Measurements from ENCODE around the gene CCM2.

The CCM2 gene

GRCh38 chr7:44960011-44960580 is 39.9 kb upstream of the CCM2 start:
- Histone ChIP-seq H3K27me3 (replicated peaks; ENCODE audit: insufficient read depth, low read length) (no peaks in the 10 kb centered on the region), H3K4me3 (ENCODE audit: low read length) (no peak overlapping the region), H3K9ac (ENCODE audit: low read length) (no peak overlapping the region), H3F3A (ENCODE audit: insufficient read depth, low read length) (peaks cover 11% of the 10 kb centered on the region), H4K20me1 (ENCODE audit: insufficient read depth, low read length) (no peaks in the 10 kb centered on the region), H3K4me2 (ENCODE audit: low read depth, low read length) (no peak overlapping the region), H3K4me1 (ENCODE audit: low read length) (peaks cover 20% of the 10 kb centered on the region), H3K36me3 (replicated peaks; ENCODE audit: insufficient read depth, low read length) (no peaks in the 10 kb centered on the region), H3K79me2 (ENCODE audit: low read length) (no peaks in the 10 kb centered on the region), H2AFZ (ENCODE audit: low read length) (no peak overlapping the region), H3K9me2 (replicated peaks; ENCODE audit: insufficient read depth, low read length) (no peaks in the 10 kb centered on the region), H3K27ac (ENCODE audit: low read length) (no peak overlapping the region), H3K9me3 (replicated peaks; ENCODE audit: insufficient read depth, low read length) (no peaks in the 10 kb centered on the region)
- no peak for TF ChIP-seq EZH2phosphoT487 (IDR thresholded peaks at IDR 0.05; ENCODE audit: low read length)
- TF ChIP-seq EZH2 (optimal IDR thresholded peaks at IDR 0.05; ENCODE audit: low read depth, low read length) = no peak
- TF ChIP-seq CTCF (IDR thresholded peaks at IDR 0.05; ENCODE audit: low read length) = no peak
- no peak for DNase-seq

- Histone ChIP-seq H3K27ac (ENCODE audit: low read length) (no peak overlapping the region), H4K20me1 (ENCODE audit: insufficient read depth, low read length) (no peaks in the 10 kb centered on the region), H3K36me3 (replicated peaks; ENCODE audit: insufficient read depth, low read length) (no peaks in the 10 kb centered on the region), H2AFZ (ENCODE audit: low read length) (no peak overlapping the region), H3K4me3 (ENCODE audit: low read length) (no peak overlapping the region), H3K9me2 (replicated peaks; ENCODE audit: insufficient read depth, low read length) (no peaks in the 10 kb centered on the region), H3K9me3 (replicated peaks; ENCODE audit: insufficient read depth, low read length) (no peaks in the 10 kb centered on the region), H3K27me3 (replicated peaks; ENCODE audit: insufficient read depth, low read length) (no peaks in the 10 kb centered on the region), H3K4me2 (ENCODE audit: low read depth, low read length) (no peak overlapping the region), H3K4me1 (ENCODE audit: low read length) (peaks cover 20% of the 10 kb centered on the region), H3K79me2 (ENCODE audit: low read length) (no peaks in the 10 kb centered on the region), H3F3A (ENCODE audit: insufficient read depth, low read length) (peaks cover 11% of the 10 kb centered on the region), H3K9ac (ENCODE audit: low read length) (no peak overlapping the region)
- TF ChIP-seq EZH2phosphoT487 (IDR thresholded peaks at IDR 0.05; ENCODE audit: low read length) = no peak
- TF ChIP-seq EZH2 (optimal IDR thresholded peaks at IDR 0.05; ENCODE audit: low read depth, low read length) = no peak
- no peak for TF ChIP-seq CTCF (IDR thresholded peaks at IDR 0.05; ENCODE audit: low read length)
- no peak for DNase-seq
Measured at GRCh38 chr7:44961844-44962482, 38.0 kb upstream of the CCM2 start.

- no peak overlapping the region for H3K4me2 ChIP-seq (ENCODE audit: low read depth, low read length)
- H3K4me1 ChIP-seq (ENCODE audit: low read length) = peaks cover 20% of the 10 kb centered on the region
- no peaks in the 10 kb centered on the region for H3K9me3 ChIP-seq (replicated peaks; ENCODE audit: insufficient read depth, low read length)
- H2AFZ ChIP-seq (ENCODE audit: low read length) = no peak overlapping the region
- H3K4me3 ChIP-seq (ENCODE audit: low read length) = no peak overlapping the region
- H3K9ac ChIP-seq (ENCODE audit: low read length) = no peak overlapping the region
- H3K27ac ChIP-seq (ENCODE audit: low read length) = no peak overlapping the region
- peaks cover 11% of the 10 kb centered on the region for H3F3A ChIP-seq (ENCODE audit: insufficient read depth, low read length)
- no peak for DNase-seq
- no peaks in the 10 kb centered on the region for H3K9me2 ChIP-seq (replicated peaks; ENCODE audit: insufficient read depth, low read length)
- H3K79me2 ChIP-seq (ENCODE audit: low read length) = no peaks in the 10 kb centered on the region
- H3K27me3 ChIP-seq (replicated peaks; ENCODE audit: insufficient read depth, low read length) = no peaks in the 10 kb centered on the region
- TF ChIP-seq EZH2 (optimal IDR thresholded peaks at IDR 0.05; ENCODE audit: low read depth, low read length) (no peak), CTCF (IDR thresholded peaks at IDR 0.05; ENCODE audit: low read length) (no peak), EZH2phosphoT487 (IDR thresholded peaks at IDR 0.05; ENCODE audit: low read length) (no peak)
- no peaks in the 10 kb centered on the region for H4K20me1 ChIP-seq (ENCODE audit: insufficient read depth, low read length)
- no peaks in the 10 kb centered on the region for H3K36me3 ChIP-seq (replicated peaks; ENCODE audit: insufficient read depth, low read length)
Measured at GRCh38 chr7:44962483-44963251, 37.3 kb upstream of the CCM2 start.
